Hepatocyte (in vitro differentiated cells): ENCODE measurements around the gene RRP12.

ENCODE experiments used
- CTCF ChIP-seq: fragments of 200-600 bp; sonication (generic); IDR thresholded peaks from 2 replicates; pipeline ENCODE4 v1.5.1; 2016; ENCODE audit warnings: antibody characterized with exemption, mild to moderate bottlenecking; ENCODE audit not compliant: poor library complexity
- EZH2 ChIP-seq: fragments of 200-600 bp; sonication (generic); IDR thresholded peaks from 2 replicates; pipeline ENCODE4 v1.6.1; 2016; ENCODE audit warnings: antibody characterized with exemption, mild to moderate bottlenecking, borderline replicate concordance

GRCh38 chr10:97435211-97435610 lies 34.1 kb upstream of the RRP12 start:
- TF ChIP-seq CTCF (no peak), EZH2 (no peak)
